SK-N-SH treated with all-trans-retinoic acid at 6 μM for 48 hours (cell line): ENCODE results near the gene MID2.
"Not testable (repeated sequence)": the region's sequence is repeated elsewhere in the genome, so short reads cannot be mapped to it uniquely, and the experiment has no call there.

Experiments used
- ATAC-seq: fragments of 200-7000 bp; cut with Tn5 transposase; 3 replicates; pipeline ENCODE4 v1.9.1; 2020; ENCODE audit warnings: mild to moderate bottlenecking, moderate library complexity
- ARNTL ChIP-seq: fragments of 450-650 bp; formaldehyde crosslinking; IDR thresholded peaks from 2 replicates; pipeline ENCODE4 v1.5.0; 2020; ENCODE audit warnings: low read depth, mild to moderate bottlenecking, moderate library complexity, borderline replicate concordance
- BACH2 ChIP-seq: fragments of 250-450 bp; sonication (Bioruptor Pico); IDR thresholded peaks from 2 replicates; pipeline ENCODE4 v1.9.0; 2021; ENCODE audit warnings: mild to moderate bottlenecking, borderline replicate concordance
- CSDC2 ChIP-seq: fragments of 250-450 bp; sonication (Bioruptor Pico); IDR thresholded peaks from 2 replicates; pipeline ENCODE4 v1.5.0; 2020; ENCODE audit warnings: mild to moderate bottlenecking, moderate library complexity
- ESRRG ChIP-seq: fragments of 250-450 bp; sonication (Bioruptor Pico); IDR thresholded peaks from 2 replicates; pipeline ENCODE4 v1.6.1; 2021; ENCODE audit warnings: mild to moderate bottlenecking
- GLIS3 ChIP-seq: fragments of 250-450 bp; sonication (Bioruptor Pico); IDR thresholded peaks from 2 replicates; pipeline ENCODE4 v1.5.0; 2020; ENCODE audit warnings: mild to moderate bottlenecking, moderate library complexity
- ISL1 ChIP-seq: fragments of 250-450 bp; sonication (Bioruptor Pico); IDR thresholded peaks from 2 replicates; pipeline ENCODE4 v2.1.2; 2022; ENCODE audit warnings: mild to moderate bottlenecking, moderate library complexity
- OSR1 ChIP-seq: fragments of 250-450 bp; sonication (Bioruptor Pico); IDR thresholded peaks from 2 replicates; pipeline ENCODE4 v1.8.0; 2022; ENCODE audit warnings: moderate library complexity, mild to moderate bottlenecking, inconsistent platforms
- PATZ1 ChIP-seq: fragments of 250-450 bp; sonication (Bioruptor Pico); IDR thresholded peaks from 2 replicates; pipeline ENCODE4 v1.8.0; 2020; ENCODE audit warnings: mild to moderate bottlenecking, moderate library complexity, borderline replicate concordance
- POU6F1 ChIP-seq: fragments of 250-450 bp; sonication (Bioruptor Pico); IDR thresholded peaks from 2 replicates; pipeline ENCODE4 v1.8.0; 2021; ENCODE audit warnings: low read depth, mild to moderate bottlenecking, moderate library complexity, borderline replicate concordance
- PPARA ChIP-seq: fragments of 250-450 bp; sonication (Bioruptor Pico); IDR thresholded peaks from 2 replicates; pipeline ENCODE4 v1.5.0; 2020; ENCODE audit warnings: mild to moderate bottlenecking, borderline replicate concordance
- RARB ChIP-seq: fragments of 250-450 bp; sonication (Bioruptor Pico); IDR thresholded peaks from 2 replicates; pipeline ENCODE4 v1.8.0; 2021; ENCODE audit warnings: mild to moderate bottlenecking, moderate library complexity
- SNAI2 ChIP-seq: fragments of 250-450 bp; sonication (Bioruptor Pico); IDR thresholded peaks from 2 replicates; pipeline ENCODE4 v1.5.0; 2020; ENCODE audit warnings: mild to moderate bottlenecking, moderate library complexity
- TCF4 ChIP-seq: fragments of 250-450 bp; sonication (Bioruptor Pico); IDR thresholded peaks from 2 replicates; pipeline ENCODE4 v1.8.0; 2021; ENCODE audit warnings: mild to moderate bottlenecking, moderate library complexity, borderline replicate concordance
- TOX ChIP-seq: fragments of 250-450 bp; sonication (Bioruptor Pico); IDR thresholded peaks from 2 replicates; pipeline ENCODE4 v1.8.0; 2021; ENCODE audit warnings: mild to moderate bottlenecking, moderate library complexity, borderline replicate concordance
- ZC3H10 ChIP-seq: fragments of 250-450 bp; sonication (Bioruptor Pico); IDR thresholded peaks from 2 replicates; pipeline ENCODE4 v1.5.1; 2021; ENCODE audit warnings: mild to moderate bottlenecking, moderate library complexity
- ZFP3 ChIP-seq: fragments of 250-450 bp; sonication (Bioruptor Pico); IDR thresholded peaks from 2 replicates; pipeline ENCODE4 v1.5.0; 2020; ENCODE audit warnings: mild to moderate bottlenecking, moderate library complexity
- ZFP30 ChIP-seq: fragments of 450-650 bp; formaldehyde crosslinking; IDR thresholded peaks from 2 replicates; pipeline ENCODE4 v1.5.0; 2022; ENCODE audit warnings: mild to moderate bottlenecking, moderate library complexity
- ZNF565 ChIP-seq: fragments of 450-650 bp; formaldehyde crosslinking; conservative IDR thresholded peaks from 2 replicates; pipeline ENCODE4 v1.5.0; 2020; ENCODE audit warnings: low read depth, mild to moderate bottlenecking, moderate library complexity
- ZNF70 ChIP-seq: fragments of 450-650 bp; formaldehyde crosslinking; IDR thresholded peaks from 2 replicates; pipeline ENCODE4 v1.5.0; 2020; ENCODE audit warnings: mild to moderate bottlenecking, moderate library complexity
- TF ChIP-seq, protein P1 (sequence below): fragments of 250-450 bp; sonication (Bioruptor Pico); IDR thresholded peaks from 2 replicates; pipeline ENCODE4 v1.5.0; 2020; ENCODE audit warnings: mild to moderate bottlenecking, moderate library complexity
- TF ChIP-seq, protein P2 (sequence below): fragments of 250-450 bp; sonication (Bioruptor Pico); IDR thresholded peaks from 2 replicates; pipeline ENCODE4 v1.5.1; 2021; ENCODE audit warnings: mild to moderate bottlenecking, moderate library complexity

MID2 gene

GRCh38 chrX:107851215-107851614 lies 25.5 kb downstream of the MID2 start (continued):
- TF ChIP-seq, protein P1, sequence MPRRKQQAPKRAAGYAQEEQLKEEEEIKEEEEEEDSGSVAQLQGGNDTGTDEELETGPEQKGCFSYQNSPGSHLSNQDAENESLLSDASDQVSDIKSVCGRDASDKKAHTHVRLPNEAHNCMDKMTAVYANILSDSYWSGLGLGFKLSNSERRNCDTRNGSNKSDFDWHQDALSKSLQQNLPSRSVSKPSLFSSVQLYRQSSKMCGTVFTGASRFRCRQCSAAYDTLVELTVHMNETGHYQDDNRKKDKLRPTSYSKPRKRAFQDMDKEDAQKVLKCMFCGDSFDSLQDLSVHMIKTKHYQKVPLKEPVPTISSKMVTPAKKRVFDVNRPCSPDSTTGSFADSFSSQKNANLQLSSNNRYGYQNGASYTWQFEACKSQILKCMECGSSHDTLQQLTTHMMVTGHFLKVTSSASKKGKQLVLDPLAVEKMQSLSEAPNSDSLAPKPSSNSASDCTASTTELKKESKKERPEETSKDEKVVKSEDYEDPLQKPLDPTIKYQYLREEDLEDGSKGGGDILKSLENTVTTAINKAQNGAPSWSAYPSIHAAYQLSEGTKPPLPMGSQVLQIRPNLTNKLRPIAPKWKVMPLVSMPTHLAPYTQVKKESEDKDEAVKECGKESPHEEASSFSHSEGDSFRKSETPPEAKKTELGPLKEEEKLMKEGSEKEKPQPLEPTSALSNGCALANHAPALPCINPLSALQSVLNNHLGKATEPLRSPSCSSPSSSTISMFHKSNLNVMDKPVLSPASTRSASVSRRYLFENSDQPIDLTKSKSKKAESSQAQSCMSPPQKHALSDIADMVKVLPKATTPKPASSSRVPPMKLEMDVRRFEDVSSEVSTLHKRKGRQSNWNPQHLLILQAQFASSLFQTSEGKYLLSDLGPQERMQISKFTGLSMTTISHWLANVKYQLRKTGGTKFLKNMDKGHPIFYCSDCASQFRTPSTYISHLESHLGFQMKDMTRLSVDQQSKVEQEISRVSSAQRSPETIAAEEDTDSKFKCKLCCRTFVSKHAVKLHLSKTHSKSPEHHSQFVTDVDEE (CRISPR knock-in tag), result no peak
- TF ChIP-seq ZFP3 (CRISPR knock-in tag) (no peak), RARB (CRISPR knock-in tag) (no peak), GLIS3 (CRISPR knock-in tag) (no peak), SNAI2 (no peak), ESRRG (CRISPR knock-in tag) (no peak), PPARA (CRISPR knock-in tag) (no peak), ZNF70 (CRISPR knock-in tag) (no peak), ZFP30 (CRISPR knock-in tag) (no peak)
- TF ChIP-seq, protein P2, sequence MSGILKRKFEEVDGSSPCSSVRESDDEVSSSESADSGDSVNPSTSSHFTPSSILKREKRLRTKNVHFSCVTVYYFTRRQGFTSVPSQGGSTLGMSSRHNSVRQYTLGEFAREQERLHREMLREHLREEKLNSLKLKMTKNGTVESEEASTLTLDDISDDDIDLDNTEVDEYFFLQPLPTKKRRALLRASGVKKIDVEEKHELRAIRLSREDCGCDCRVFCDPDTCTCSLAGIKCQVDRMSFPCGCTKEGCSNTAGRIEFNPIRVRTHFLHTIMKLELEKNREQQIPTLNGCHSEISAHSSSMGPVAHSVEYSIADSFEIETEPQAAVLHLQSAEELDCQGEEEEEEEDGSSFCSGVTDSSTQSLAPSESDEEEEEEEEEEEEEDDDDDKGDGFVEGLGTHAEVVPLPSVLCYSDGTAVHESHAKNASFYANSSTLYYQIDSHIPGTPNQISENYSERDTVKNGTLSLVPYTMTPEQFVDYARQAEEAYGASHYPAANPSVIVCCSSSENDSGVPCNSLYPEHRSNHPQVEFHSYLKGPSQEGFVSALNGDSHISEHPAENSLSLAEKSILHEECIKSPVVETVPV (CRISPR knock-in tag), result no peak

DNA sequence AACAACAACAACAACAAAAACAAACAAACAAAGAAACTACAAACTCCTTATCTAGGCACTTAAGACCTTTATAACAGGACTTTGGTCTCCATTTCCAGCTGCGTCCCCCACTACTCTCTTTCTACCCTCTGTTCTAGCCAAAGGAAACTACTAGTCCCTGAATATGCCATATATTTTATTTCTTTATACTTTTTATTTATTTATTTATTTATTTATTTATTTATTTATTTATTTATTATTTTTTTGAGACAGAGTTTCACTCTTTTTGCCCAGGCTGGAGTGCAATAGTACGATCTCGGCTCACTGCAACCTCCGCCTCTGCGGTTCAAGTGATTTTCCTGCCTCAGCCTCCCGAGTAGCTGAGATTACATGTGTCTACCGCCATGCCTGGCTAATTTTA lies 26.0 kb downstream of the MID2 start:
- ATAC-seq, result not testable (repeated sequence)

GRCh38 chrX:107856289-107856688 lies 30.6 kb downstream of the MID2 start:
- ATAC-seq, result no peak
- no peak for TF ChIP-seq ZNF565 (CRISPR knock-in tag)
- no peak for TF ChIP-seq POU6F1
- no peak for TF ChIP-seq ZFP3 (CRISPR knock-in tag)
- TF ChIP-seq ARNTL, result no peak
- no peak for TF ChIP-seq RARB (CRISPR knock-in tag)
- no peak for TF ChIP-seq TCF4 (CRISPR knock-in tag)
- TF ChIP-seq ESRRG (CRISPR knock-in tag), result no peak
- no peak for TF ChIP-seq CSDC2 (CRISPR knock-in tag)
- no peak for TF ChIP-seq TOX (CRISPR knock-in tag)
- TF ChIP-seq BACH2 (CRISPR knock-in tag), result no peak
- TF ChIP-seq, all 23 proteins: peak for 0

DNA sequence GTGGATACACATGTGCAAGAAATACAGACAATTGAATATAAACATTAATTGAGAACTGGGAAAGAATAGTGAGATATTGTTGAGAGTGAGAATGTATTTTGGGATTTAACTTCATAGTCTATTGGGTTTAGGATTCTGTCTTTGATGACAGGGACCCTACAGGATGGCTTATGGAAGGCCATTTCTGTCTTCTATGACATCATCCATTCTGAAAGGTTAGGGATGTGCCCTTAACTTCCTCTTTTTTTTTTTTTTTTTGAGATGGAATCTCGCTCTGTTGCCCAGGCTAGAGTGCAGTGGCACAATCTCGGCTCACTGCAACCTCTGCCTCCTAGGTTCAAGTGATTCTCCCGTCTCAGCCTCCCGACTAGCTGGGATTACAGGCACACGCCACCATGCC lies 31.4 kb downstream of the MID2 start:
- not testable (repeated sequence) for ATAC-seq

GRCh38 chrX:107857837-107858236 lies 32.2 kb downstream of the MID2 start:
- TF ChIP-seq OSR1, result no peak
- no peak for TF ChIP-seq ISL1
- TF ChIP-seq GLIS3 (CRISPR knock-in tag), result no peak
- TF ChIP-seq PPARA (CRISPR knock-in tag), result no peak
- TF ChIP-seq SNAI2, result no peak
- TF ChIP-seq TOX (CRISPR knock-in tag), result no peak
- no peak for TF ChIP-seq ZNF70 (CRISPR knock-in tag)
- no peak for TF ChIP-seq ZC3H10 (CRISPR knock-in tag)
- TF ChIP-seq PATZ1 (CRISPR knock-in tag), result no peak
- TF ChIP-seq ZNF565 (CRISPR knock-in tag), result no peak
- TF ChIP-seq, protein P2 (CRISPR knock-in tag), result no peak
- TF ChIP-seq ZFP30 (CRISPR knock-in tag), result no peak
- no peak for TF ChIP-seq POU6F1
- TF ChIP-seq BACH2 (CRISPR knock-in tag), result no peak
- ATAC-seq, result no peak
